ENCODE results near the gene LEAP2. TPM values are rescaled to one million over a fixed set of nuclear protein-coding genes. Genes with fewer than 3 reads are reported as not detected.

The LEAP2 gene, protein sequence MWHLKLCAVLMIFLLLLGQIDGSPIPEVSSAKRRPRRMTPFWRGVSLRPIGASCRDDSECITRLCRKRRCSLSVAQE
- total RNA-seq: 0.16 TPM in 1 of 2 replicates, not detected in the other

GRCh38 chr5:132873119-132873929 lies at the start of gene LEAP2:
Gene LEAP2, plus strand, starts transcription at chr5:132873668. Its CDS starts 27 bp downstream, at chr5:132873695.

GRCh38 chr5:132830436-132831094 lies 42.9 kb upstream of the LEAP2 start, which contains the start of gene SHROOM1:
Gene SHROOM1, minus strand, starts transcription at chr5:132830647. Its CDS starts 4,507 bp downstream, at chr5:132826140.

GRCh38 chr5:132866342-132867045 lies 7.0 kb upstream of the LEAP2 start, which contains the start of the genes GDF9 and UQCRQ:
Gene GDF9, minus strand, starts transcription at chr5:132866469. Its CDS starts 1,936 bp downstream, at chr5:132864533.
Gene UQCRQ, plus strand, starts transcription at chr5:132866642. Its CDS starts 240 bp downstream, at chr5:132866882.

Other genes starting within 250 kb of the LEAP2 start
- gene IL13, start 215.5 kb upstream of the LEAP2 start, total RNA-seq: 1.3 TPM in 1 of 2 replicates, not detected in the other
- not detected in 2 replicates for gene IL4, start 199.7 kb upstream of the LEAP2 start, total RNA-seq
- gene KIF3A, start 136.1 kb upstream of the LEAP2 start, total RNA-seq: 3.2 and 5.1 TPM in 2 replicates
- gene CCNI2, start 126.2 kb upstream of the LEAP2 start, total RNA-seq: not detected in 2 replicates
- 26.9 and 41.5 TPM in 2 replicates for gene SEPTIN8, start 96.4 kb upstream of the LEAP2 start, total RNA-seq
- gene SOWAHA, start 60.4 kb upstream of the LEAP2 start, total RNA-seq: 0.16 TPM in 1 of 2 replicates, not detected in the other
- gene SHROOM1, start 43.0 kb upstream of the LEAP2 start, total RNA-seq: 5.2 and 19.1 TPM in 2 replicates
- not detected in 2 replicates for gene GDF9, start 7.2 kb upstream of the LEAP2 start, total RNA-seq
- 149 and 159 TPM in 2 replicates for gene UQCRQ, start 7.0 kb upstream of the LEAP2 start, total RNA-seq
- gene AFF4, start 90.0 kb downstream of the LEAP2 start, total RNA-seq: 28.3 and 47.8 TPM in 2 replicates
- 4.2 and 12.5 TPM in 2 replicates for gene ZCCHC10, start 152.9 kb downstream of the LEAP2 start, total RNA-seq
- gene HSPA4, start 178.3 kb downstream of the LEAP2 start, total RNA-seq: 69.3 and 80.7 TPM in 2 replicates